ENCODE data around the gene HMSD.

The HMSD gene

GRCh38 chr18:63960891-63961290, 11.8 kb downstream of the HMSD start:
- DNase-seq, result no peak

GRCh38 chr18:63961435-63961980, 12.4 kb downstream of the HMSD start:
- no peak for DNase-seq

DNA sequence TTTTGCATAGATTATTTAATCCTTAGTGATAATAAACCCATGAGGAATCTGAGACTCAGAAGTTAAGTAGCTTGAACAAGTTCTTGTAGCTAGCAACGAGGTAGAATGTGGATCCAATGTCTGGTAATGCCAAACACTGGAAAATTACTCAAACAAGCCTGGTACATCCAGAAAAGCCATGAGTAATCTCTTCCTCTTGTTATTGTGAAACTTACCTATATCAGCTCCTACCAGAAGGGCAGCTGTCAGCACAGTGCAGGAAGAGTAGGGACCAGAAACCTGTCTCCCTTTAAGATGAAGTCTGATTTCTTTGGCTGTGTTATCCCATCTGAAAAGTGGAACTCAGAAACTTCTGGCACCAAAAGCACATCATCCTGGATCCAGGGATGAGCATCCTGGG, 13.0 kb downstream of the HMSD start:
- DNase-seq, result no peak

GRCh38 chr18:63963615-63964256, 14.6 kb downstream of the HMSD start:
- peak; percentile 30 for DNase-seq

DNA sequence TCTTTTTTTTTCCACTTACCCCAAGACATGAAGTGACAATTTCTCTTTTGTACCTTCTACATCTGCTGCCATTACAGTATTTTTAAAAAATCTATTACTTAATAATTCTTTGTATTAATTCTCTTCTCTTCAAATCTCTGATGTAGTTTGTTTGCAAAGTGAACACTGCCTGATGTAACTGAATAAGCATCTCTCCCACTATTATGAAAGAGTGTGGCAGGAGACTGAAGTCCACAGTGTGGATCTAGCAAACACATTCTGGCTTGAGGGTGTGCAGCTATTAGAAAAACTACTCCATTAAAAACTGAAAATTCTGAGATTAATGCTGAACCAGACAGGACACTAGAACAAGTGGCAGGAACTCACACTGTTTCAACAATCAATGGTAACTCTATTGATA, 15.8 kb downstream of the HMSD start:
- no peak for DNase-seq

DNA sequence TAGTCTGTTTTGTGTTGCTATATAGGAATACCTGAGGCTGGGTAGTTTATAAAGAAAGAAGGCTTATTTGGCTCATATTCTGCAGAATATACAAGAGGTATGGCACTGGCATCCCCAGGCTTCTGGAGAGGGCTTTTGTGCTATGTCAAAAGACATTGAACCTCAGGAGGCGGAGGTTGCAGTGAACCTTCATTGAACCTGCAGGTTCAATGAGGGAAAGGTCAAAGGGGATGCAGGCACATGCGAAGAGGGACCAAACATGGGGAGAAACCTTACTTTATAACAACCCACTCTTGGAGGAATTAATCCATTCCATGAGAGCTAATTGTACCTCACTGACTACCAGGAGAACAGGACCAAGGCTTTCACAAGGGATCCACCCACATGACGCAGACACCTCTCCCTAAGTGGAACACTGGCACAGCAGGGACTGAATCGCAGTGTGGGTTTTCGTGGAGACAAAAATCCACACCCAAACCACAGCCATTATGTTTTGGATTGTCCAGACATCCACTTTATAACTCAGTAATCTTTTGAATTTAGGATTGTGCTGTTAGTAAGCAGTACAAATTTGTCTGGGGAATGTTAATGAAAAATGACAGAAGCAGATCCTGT, 16.7 kb downstream of the HMSD start:
- DNase-seq, result no peak

DNA sequence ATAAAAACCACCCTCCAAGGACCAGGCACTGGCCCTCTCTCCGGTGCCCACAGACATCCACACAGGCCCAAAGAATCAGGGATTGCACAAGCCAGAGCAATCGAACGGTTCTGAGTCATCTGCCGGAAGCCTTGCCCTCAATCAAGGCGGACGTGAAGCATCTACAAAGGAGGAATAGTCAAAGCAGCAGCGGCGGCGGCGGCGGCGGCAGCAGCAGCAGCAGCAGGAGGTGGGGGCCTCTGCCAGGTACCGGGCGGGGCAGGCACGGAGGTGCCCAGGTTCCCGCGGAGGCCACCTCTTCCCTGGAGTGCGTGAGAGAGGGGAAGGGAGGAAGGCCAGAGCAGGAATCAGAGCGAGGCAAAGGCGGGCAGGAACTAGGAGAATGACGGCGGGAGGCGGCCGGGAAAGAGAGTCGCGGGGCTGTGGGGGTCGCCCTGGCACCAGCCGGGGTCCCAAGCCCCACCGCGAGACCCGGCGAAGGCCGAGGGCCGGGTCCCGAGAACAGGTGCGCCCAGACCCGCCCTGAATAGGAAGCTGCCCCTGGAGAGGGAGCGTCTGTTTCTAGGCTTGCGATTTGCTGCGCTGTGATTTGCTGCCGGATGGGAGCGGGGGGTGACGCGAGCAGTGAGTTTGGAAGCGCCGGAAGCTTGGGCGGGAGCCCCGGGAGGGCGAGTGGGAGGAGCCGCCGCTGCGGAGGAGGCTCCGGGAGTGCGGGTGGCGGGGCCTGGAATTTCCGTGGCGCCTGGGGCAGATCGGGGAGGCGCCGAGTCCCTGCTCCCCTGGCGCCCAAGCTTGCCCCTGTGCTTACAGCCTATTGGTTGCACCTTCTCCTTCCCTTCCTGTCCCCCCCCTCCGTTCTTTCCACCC, 21.1 kb downstream of the HMSD start, which contains the start of gene SERPINB8:
SERPINB8 (plus strand) TSS at position 140 of the 867 bp plus-strand sequence. CDS start 8,228 bp downstream, outside the sequence.
- DNase-seq, result peak; percentile 95

DNA sequence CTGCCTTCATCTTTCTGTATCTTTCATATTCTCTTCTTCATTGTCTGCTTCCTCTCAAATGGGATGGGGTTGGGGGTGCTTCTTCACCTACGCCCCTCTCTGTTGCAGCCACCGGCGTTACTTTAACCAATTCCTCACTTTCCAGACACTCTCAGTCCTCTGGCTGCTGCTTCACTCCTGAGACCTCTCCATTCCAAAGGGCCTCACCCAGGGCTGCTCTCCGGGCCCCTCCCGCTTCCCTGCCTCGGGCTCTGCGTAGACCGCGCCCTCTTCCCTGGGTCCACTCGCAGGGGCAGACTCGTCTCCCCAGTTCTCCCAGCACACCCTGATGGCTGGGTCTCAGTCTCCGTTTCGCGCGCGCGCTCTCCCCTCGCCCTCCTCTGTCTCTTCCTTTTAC, 21.7 kb downstream of the HMSD start:
- peak; percentile 78 for DNase-seq

DNA sequence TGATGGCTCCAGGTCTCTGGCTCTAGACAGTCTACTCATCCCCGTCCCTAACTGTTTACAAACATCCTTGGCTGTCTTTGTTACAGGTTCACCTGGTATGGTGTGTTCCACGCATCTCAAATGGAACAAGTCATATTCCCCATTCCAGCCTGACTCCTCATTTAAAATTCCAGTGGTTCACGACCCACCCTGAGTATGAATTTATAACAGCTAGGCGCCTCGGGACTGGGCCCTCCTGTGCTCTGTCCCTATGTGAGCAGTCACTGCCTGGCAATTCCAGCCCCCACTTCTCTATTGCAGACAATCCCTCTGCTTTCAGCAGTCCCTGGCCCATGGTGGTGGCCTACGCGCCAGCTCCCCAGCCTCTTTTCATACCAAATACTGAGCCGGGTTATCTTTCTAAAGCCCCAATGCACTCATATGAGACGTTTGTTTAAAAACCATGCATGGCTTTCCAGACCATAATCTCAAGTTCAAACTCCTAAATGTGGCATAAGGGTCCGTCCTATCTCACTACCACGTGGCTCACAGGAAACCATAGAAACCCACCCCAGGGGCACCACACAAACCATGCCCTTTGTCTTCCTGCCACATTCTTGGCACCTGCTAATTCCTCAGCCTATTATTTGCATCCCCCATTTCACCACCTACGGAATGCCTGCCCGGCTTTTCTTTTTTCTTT, 22.4 kb downstream of the HMSD start:
- peak; percentile 36 for DNase-seq

- DNase-seq, result no peak
Observed at GRCh38 chr18:63972002-63972376, 22.9 kb downstream of the HMSD start.

DNA sequence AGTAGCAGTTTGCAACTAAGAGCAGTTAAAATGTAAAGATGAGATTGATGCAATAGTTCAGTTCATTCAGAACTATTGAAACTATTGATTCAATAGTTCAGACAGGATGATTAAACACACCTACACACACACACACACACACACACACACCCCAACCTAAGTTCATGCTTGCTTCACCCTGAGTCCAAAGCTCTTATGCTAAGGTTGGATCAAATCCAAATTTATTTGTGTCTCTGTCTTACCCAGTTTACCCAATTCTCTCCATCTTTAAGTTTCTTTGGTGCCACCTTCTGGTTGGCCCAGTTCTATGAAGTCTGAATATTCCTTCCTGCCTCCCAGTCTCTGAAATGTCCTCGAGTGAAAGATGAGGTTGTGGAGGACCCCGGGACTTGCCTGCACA, 25.9 kb downstream of the HMSD start:
- no peak for DNase-seq

- DNase-seq, result no peak
Observed at GRCh38 chr18:63975628-63976027, 26.5 kb downstream of the HMSD start.

- no peak for DNase-seq
Observed at GRCh38 chr18:63977040-63977439, 27.9 kb downstream of the HMSD start.

DNA sequence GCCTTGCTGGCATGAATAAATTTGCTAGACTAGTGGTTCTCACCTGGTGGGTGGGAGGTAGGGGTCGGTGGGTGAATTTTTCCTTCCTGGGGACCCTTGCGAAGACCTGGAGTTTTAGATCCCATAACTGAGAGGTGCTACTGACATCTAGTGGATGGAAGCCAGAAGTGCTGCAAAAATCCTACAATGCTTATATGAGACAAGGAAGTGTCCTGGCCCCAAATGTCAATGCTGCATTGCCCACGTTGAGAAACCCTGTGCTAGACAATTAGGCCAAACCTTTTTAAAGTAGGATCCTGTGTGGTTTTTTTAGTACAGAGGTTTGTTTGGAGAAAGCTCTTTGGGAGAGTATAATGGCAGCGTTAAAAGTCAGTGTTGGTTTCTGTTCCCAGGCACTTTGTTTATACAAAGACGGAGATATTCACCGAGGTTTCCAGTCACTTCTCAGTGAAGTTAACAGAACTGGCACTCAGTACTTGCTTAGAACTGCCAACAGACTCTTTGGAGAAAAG, 30.4 kb downstream of the HMSD start:
- peak; percentile 22 for DNase-seq

GRCh38 chr18:63980027-63980426, 30.9 kb downstream of the HMSD start:
- DNase-seq, result no peak

DNA sequence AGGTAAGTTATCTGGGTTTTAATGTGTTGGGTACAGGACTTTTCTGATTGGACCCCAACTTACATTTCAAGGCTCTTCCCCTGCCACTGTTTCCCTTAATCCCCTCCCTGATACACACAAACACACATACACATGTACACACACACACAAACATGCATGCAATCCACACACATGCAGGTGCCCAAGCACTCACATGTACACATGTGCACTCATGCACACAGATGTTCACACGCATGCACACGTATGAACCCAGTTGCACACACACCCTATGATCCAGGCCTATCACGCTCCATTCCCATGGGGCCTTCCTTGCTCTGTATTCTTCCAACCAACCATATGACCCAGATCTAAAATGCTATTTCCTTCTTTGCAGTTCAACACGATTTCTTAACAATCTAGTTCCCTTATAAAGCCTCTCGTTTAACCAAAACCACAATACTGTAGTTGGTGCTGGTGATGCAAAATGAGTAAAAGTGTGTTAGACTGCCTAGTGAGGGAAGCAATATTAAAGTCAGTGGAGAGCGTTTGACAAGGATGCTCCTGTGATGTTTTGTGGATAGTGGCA, 31.9 kb downstream of the HMSD start:
- DNase-seq, result no peak

GRCh38 chr18:63981719-63982118, 32.6 kb downstream of the HMSD start:
- DNase-seq, result no peak

GRCh38 chr18:63982361-63982760, 33.3 kb downstream of the HMSD start:
- DNase-seq, result no peak

DNA sequence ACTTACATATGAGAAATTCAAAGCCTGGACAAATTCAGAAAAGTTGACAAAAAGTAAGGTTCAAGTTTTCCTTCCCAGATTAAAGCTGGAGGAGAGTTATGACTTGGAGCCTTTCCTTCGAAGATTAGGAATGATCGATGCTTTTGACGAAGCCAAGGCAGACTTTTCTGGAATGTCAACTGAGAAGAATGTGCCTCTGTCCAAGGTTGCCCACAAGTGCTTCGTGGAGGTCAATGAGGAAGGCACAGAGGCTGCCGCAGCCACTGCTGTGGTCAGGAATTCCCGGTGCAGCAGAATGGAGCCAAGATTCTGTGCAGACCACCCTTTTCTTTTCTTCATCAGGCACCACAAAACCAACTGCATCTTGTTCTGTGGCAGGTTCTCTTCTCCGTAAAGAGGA, 37.8 kb downstream of the HMSD start:
- DNase-seq, result no peak

DNA sequence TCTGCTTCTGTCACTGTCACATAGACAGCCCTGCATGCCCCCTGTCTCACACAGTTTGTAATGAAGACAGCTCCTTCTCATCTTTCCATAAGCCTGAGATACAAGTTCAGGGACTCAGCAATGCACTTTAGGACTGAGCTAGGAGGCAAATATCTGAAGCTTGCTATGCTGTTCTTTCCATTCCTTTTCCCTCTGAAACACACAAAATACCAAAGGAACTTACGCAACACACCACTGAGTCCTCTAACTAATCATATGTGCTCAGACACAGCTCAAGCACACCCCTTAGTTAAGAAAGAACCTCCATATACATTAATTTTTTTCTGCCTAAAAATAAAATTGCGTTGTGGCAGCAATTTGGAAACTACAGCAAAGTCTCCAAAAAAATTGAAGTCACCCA, 38.6 kb downstream of the HMSD start:
- DNase-seq, result no peak

DNA sequence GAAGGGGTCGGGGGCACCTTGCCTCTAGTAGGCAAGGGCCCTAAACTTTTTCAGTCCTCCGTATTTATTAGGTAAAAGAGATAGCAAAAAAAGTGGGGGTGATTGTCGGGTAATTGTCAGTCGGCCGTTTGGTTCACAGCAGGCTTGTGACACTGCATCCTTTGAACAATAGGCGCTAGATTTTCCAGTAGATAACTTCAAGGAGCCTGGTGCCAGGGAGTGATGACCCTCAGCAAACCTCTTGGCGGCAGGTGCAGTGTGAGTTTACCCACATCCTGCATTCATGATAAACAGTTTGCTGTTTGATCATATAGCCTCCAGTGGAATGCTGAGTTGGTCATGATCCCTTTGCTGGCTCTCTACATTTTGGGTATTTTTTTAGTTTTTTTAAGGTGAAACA, 43.6 kb downstream of the HMSD start:
- no peak for DNase-seq

- DNase-seq, result no peak
Observed at GRCh38 chr18:63994783-63995399, 45.8 kb downstream of the HMSD start.

Data from DMS79 treated with DMSO at 0.1 percent for 48 hours (cell line).